H9 (cell line): Measurements from ENCODE around the gene TENM3. TPM values are rescaled to one million over a fixed set of nuclear protein-coding genes. Genes with fewer than 3 reads are reported as not detected.

Source experiments
- DNase-seq: peaks from one replicate; pipeline ENCODE4 v3.0.0-alpha.2; 2017
- H2AFZ ChIP-seq: one replicate; pipeline ENCODE4 v1.6.1; 2013; ENCODE audit warnings: mild to moderate bottlenecking, low read length, control low read depth, moderate library complexity
- H2AK5ac ChIP-seq: 2 replicates; pipeline ENCODE4 v1.6.1; 2013; ENCODE audit warnings: low read length, control low read depth, mixed read lengths; ENCODE audit not compliant: insufficient read length
- H2BK120ac ChIP-seq: one replicate; pipeline ENCODE4 v1.6.1; 2013; ENCODE audit warnings: low read depth, mild to moderate bottlenecking, low read length, control low read depth, inconsistent platforms; ENCODE audit not compliant: poor library complexity, severe bottlenecking
- H2BK12ac ChIP-seq: 2 replicates; pipeline ENCODE4 v1.6.1; 2013; ENCODE audit warnings: low read length, control low read depth, mixed read lengths, low read depth; ENCODE audit not compliant: insufficient read length
- H2BK15ac ChIP-seq: 2 replicates; pipeline ENCODE4 v1.6.1; 2013; ENCODE audit warnings: low read depth, low read length, control low read depth
- H2BK20ac ChIP-seq: one replicate; pipeline ENCODE4 v1.6.1; 2013; ENCODE audit warnings: low read depth, mild to moderate bottlenecking, low read length, control low read depth, inconsistent platforms; ENCODE audit not compliant: poor library complexity, severe bottlenecking
- H2BK5ac ChIP-seq: 2 replicates; pipeline ENCODE4 v1.6.1; 2013; ENCODE audit warnings: low read length, control low read depth, mixed read lengths; ENCODE audit not compliant: insufficient read length
- H3K14ac ChIP-seq: 2 replicates; pipeline ENCODE4 v1.6.1; 2013; ENCODE audit warnings: low read length, control low read depth; ENCODE audit not compliant: insufficient read depth
- H3K18ac ChIP-seq: 2 replicates; pipeline ENCODE4 v1.6.1; 2013; ENCODE audit warnings: low read depth, mild to moderate bottlenecking, mixed read lengths, low read length, control low read depth; ENCODE audit not compliant: insufficient read length
- H3K23ac ChIP-seq: 2 replicates; pipeline ENCODE4 v1.6.1; 2013; ENCODE audit warnings: low read length, control low read depth, mixed read lengths, low read depth; ENCODE audit not compliant: insufficient read length
- H3K23me2 ChIP-seq: 2 replicates; pipeline ENCODE4 v1.6.1; 2013; ENCODE audit warnings: low read depth, mild to moderate bottlenecking, mixed read lengths, low read length, control low read depth; ENCODE audit not compliant: insufficient read length, poor library complexity, severe bottlenecking
- H3K27ac ChIP-seq: 2 replicates; pipeline ENCODE4 v1.5.1; 2013; ENCODE audit warnings: low read length, control low read depth, mixed read lengths, low read depth; ENCODE audit not compliant: insufficient read length
- H3K27me3 ChIP-seq: 2 replicates; pipeline ENCODE4 v1.6.1; 2013; ENCODE audit warnings: low read length, control low read depth, inconsistent platforms; ENCODE audit not compliant: insufficient read depth
- H3K4ac ChIP-seq: 2 replicates; pipeline ENCODE4 v1.6.1; 2013; ENCODE audit warnings: low read depth, mild to moderate bottlenecking, control low read depth, inconsistent platforms, low read length, moderate library complexity
- H3K4me1 ChIP-seq: 2 replicates; pipeline ENCODE4 v1.6.1; 2013; ENCODE audit warnings: low read length, control low read depth, inconsistent platforms; ENCODE audit not compliant: insufficient read depth
- H3K4me2 ChIP-seq: 2 replicates; pipeline ENCODE4 v1.6.1; 2013; ENCODE audit warnings: low read length, control low read depth, mixed read lengths; ENCODE audit not compliant: insufficient read length, insufficient read depth
- H3K56ac ChIP-seq: 2 replicates; pipeline ENCODE4 v1.6.1; 2013; ENCODE audit warnings: low read depth, mild to moderate bottlenecking, mixed read lengths, low read length, control low read depth; ENCODE audit not compliant: insufficient read length
- H3K79me1 ChIP-seq: 2 replicates; pipeline ENCODE4 v1.6.1; 2013; ENCODE audit warnings: low read depth, mild to moderate bottlenecking, moderate library complexity, low read length, control low read depth, inconsistent platforms; ENCODE audit not compliant: insufficient read depth, poor library complexity, severe bottlenecking
- H3K79me2 ChIP-seq: 2 replicates; pipeline ENCODE4 v1.6.1; 2013; ENCODE audit warnings: low read length, control low read depth, inconsistent platforms; ENCODE audit not compliant: insufficient read depth
- H3K9ac ChIP-seq: 2 replicates; pipeline ENCODE4 v1.6.1; 2013; ENCODE audit warnings: low read length, control low read depth, mixed read lengths; ENCODE audit not compliant: insufficient read length; ENCODE audit errors: extremely low read depth
- H3K9me3 ChIP-seq: one replicate; pipeline ENCODE4 v1.6.1; 2013; ENCODE audit warnings: low read depth, low read length, inconsistent platforms; ENCODE audit not compliant: control insufficient read depth
- H3T11ph ChIP-seq: one replicate; pipeline ENCODE4 v1.6.1; 2013; ENCODE audit warnings: mild to moderate bottlenecking, low read length, control low read depth, inconsistent platforms
- H4K20me1 ChIP-seq: one replicate; pipeline ENCODE4 v1.6.1; 2013; ENCODE audit not compliant: control insufficient read depth, insufficient read length, insufficient read depth
- H4K5ac ChIP-seq: 2 replicates; pipeline ENCODE4 v1.6.1; 2013; ENCODE audit warnings: low read depth, mild to moderate bottlenecking, mixed read lengths, low read length, control low read depth; ENCODE audit not compliant: insufficient read length
- H4K8ac ChIP-seq: replicated peaks from 2 replicates; pipeline ENCODE4 v1.6.1; 2013; ENCODE audit warnings: low read length, control low read depth, mixed read lengths, low read depth; ENCODE audit not compliant: insufficient read length
- H4K91ac ChIP-seq: 2 replicates; pipeline ENCODE4 v1.6.1; 2013; ENCODE audit warnings: low read depth, mild to moderate bottlenecking, moderate library complexity, mixed read lengths, low read length, control low read depth; ENCODE audit not compliant: insufficient read length
- H3K27ac Mint-ChIP-seq, 3 experiments: 2 replicates in 2 of 3; 3 replicates in 1 of 3; pipeline ENCODE4 v1.8.0; 2020 to 2021; ENCODE audit warnings: mixed read lengths in 3 of 3, mild to moderate bottlenecking in 1 of 3, moderate library complexity in 1 of 3
- H3K27me3 Mint-ChIP-seq: 2 replicates; pipeline ENCODE4 v1.8.0; 2021; ENCODE audit warnings: low read depth, mild to moderate bottlenecking, moderate library complexity, mixed read lengths
- H3K36me3 Mint-ChIP-seq, 3 experiments: 2 replicates in 2 of 3; 3 replicates in 1 of 3; pipeline ENCODE4 v1.8.0; 2020 to 2021; ENCODE audit warnings: low read depth in 3 of 3, mixed read lengths in 3 of 3; ENCODE audit not compliant: insufficient read depth in 1 of 3
- H3K4me1 Mint-ChIP-seq, 2 experiments: 2 replicates each; pipeline ENCODE4 v1.8.0; 2020; ENCODE audit warnings: mixed read lengths in 2 of 2
- H3K4me3 Mint-ChIP-seq, 2 experiments: 2 replicates in 1 of 2; 3 replicates in 1 of 2; pipeline ENCODE4 v1.8.0; 2020 to 2021; ENCODE audit warnings: mild to moderate bottlenecking in 2 of 2, mixed read lengths in 2 of 2, moderate library complexity in 1 of 2
- H3K9me3 Mint-ChIP-seq, 2 experiments: 2 replicates in 1 of 2; 3 replicates in 1 of 2; pipeline ENCODE4 v1.8.0; 2020; ENCODE audit warnings: mild to moderate bottlenecking in 2 of 2, mixed read lengths in 2 of 2, moderate library complexity in 1 of 2
- WGBS: extraction: QIAGEN DNeasy Blood & Tissue Kit; methylation state at CpG from one replicate; pipeline ENCODE4 v1.1.7; 2013; ENCODE audit warnings: missing lambda C conversion rate, low lambda C conversion rate, mixed read lengths; ENCODE audit not compliant: insufficient read length; ENCODE audit errors: extremely low coverage; 5-methylcytosine and 5-hydroxymethylcytosine counted together
- total RNA-seq: library from RNA; stranded (reverse); gene quantifications from 2 replicates; pipeline ENCODE4 v1.2.1, GENCODE V29; 2021
- TF ChIP-seq, protein P1 (sequence below): fragments of 200-600 bp; sonication (generic); conservative IDR thresholded peaks from 3 replicates; pipeline ENCODE4 v1.8.0; 2021; ENCODE audit warnings: antibody characterized with exemption, mild to moderate bottlenecking

Gene TENM3
- total RNA-seq, 1 experiment from 2014 or later = 49.6 TPM

DNA sequence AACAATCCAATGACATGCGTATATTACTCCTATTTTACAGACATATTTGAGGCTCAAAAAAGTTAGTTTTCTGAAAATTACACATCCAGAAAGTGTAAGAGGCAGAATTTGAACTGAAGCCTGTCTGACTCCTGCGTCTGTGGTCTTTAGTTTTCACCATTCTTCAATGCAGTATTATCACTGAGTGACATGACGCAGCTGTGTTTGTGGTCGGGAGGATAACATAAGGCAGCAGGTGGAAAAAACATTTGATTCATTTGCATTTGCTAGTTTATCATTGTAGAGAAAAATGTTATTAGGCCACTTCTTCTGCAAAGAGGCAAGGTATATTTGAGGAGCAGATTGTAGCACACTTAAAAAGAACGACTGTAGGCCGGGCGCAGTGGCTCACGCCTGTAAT lies 186.7 kb downstream of the TENM3 start:
- H4K5ac ChIP-seq = no peak overlapping the region
- H3K4me3 Mint-ChIP-seq = no peak overlapping the region
- peaks cover 0 to 4% (median 0%) of the 10 kb centered on the region in 3 experiments; a peak in 1 of 7 replicates for H3K36me3 Mint-ChIP-seq
- H2AK5ac ChIP-seq = no peak overlapping the region
- H3K14ac ChIP-seq = no peak overlapping the region
- H2AFZ ChIP-seq = no peak overlapping the region
- H3K9me3 Mint-ChIP-seq = no peaks in the 10 kb centered on the region
- H3K79me1 ChIP-seq = no peaks in the 10 kb centered on the region
- no peak overlapping the region for H3K27ac Mint-ChIP-seq
- H3K9me3 ChIP-seq = no peaks in the 10 kb centered on the region
- H3K27me3 ChIP-seq = no peaks in the 10 kb centered on the region
- H2BK12ac ChIP-seq = no peak overlapping the region
- no peak overlapping the region for H3K27ac ChIP-seq
- no peak for DNase-seq
- H4K20me1 ChIP-seq = no peaks in the 10 kb centered on the region
- no peak overlapping the region for H2BK20ac ChIP-seq
- H3K23me2 ChIP-seq = no peaks in the 10 kb centered on the region
- H3K56ac ChIP-seq = no peak overlapping the region
- no peak overlapping the region for H2BK5ac ChIP-seq
- no peak overlapping the region for H3K9ac ChIP-seq
- H3K27me3 Mint-ChIP-seq = no peaks in the 10 kb centered on the region; the same call in 1 of the 2 replicates
- WGBS = no CpG with 5 or more reads among the region's 8 CpGs
- no peak overlapping the region for H3T11ph ChIP-seq
- H3K79me2 ChIP-seq = no peaks in the 10 kb centered on the region
- no peaks in the 10 kb centered on the region for H3K4me1 ChIP-seq
- no peak overlapping the region for H2BK120ac ChIP-seq
- H4K91ac ChIP-seq = no peak overlapping the region
- no peak overlapping the region for H3K23ac ChIP-seq
- TF ChIP-seq, protein P1, sequence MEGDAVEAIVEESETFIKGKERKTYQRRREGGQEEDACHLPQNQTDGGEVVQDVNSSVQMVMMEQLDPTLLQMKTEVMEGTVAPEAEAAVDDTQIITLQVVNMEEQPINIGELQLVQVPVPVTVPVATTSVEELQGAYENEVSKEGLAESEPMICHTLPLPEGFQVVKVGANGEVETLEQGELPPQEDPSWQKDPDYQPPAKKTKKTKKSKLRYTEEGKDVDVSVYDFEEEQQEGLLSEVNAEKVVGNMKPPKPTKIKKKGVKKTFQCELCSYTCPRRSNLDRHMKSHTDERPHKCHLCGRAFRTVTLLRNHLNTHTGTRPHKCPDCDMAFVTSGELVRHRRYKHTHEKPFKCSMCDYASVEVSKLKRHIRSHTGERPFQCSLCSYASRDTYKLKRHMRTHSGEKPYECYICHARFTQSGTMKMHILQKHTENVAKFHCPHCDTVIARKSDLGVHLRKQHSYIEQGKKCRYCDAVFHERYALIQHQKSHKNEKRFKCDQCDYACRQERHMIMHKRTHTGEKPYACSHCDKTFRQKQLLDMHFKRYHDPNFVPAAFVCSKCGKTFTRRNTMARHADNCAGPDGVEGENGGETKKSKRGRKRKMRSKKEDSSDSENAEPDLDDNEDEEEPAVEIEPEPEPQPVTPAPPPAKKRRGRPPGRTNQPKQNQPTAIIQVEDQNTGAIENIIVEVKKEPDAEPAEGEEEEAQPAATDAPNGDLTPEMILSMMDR = no peak
- no peak overlapping the region for H3K4ac ChIP-seq
- no peak overlapping the region for H4K8ac ChIP-seq
- no peaks in the 10 kb centered on the region for H3K4me1 Mint-ChIP-seq
- no peak overlapping the region for H2BK15ac ChIP-seq
- no peak overlapping the region for H3K18ac ChIP-seq
- no peak overlapping the region for H3K4me2 ChIP-seq
